ENCODE results near the gene ENOPH1.

ENOPH1 gene

DNA sequence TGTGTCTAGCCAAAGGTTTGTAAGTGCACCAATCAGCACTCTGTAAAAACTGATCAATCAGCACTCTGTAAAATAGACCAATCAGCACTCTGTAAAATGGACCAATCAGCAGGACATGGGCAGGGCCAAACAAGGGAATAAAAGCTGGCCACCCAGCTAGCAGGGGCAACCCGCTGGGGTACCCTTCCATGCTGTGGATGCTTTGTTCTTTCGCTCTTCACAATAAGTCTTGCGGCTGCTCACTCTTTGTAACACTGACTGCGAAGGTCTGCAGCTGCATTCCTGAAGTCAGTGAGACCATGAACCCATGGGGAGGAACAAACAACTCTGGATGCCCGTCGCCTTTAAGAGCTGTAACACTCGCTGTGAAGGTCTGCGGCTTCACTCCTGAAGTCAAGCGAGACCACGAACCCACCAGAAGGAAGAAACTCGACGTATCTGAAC lies 14.4 kb upstream of the ENOPH1 start:
- TF ChIP-seq POLR2A (IDR thresholded peaks at IDR 0.05; ENCODE audit: low read length) (no peak), GATA1 (IDR thresholded peaks at IDR 0.05; ENCODE audit: low read depth, low read length) (no peak)
- DNase-seq: no peak

DNA sequence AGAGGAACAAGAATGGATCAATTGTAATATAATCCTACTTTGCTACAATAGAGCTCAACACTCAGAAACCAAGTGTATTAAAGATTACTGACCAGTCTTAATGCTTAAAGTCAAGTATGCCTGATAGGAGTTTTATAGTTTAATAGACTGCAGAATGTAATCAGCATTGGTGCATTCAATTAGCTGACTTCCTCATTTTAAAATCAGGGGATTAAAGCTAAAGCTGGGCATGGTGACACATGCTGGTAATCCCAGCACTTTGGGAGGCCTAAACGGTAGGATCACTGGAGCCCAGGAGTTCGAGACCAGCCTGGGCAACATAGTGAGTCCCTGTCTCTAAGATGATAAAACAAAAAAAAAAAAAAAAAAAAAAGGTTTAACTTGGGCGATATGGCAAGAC lies 10.9 kb upstream of the ENOPH1 start:
- TF ChIP-seq POLR2A (IDR thresholded peaks at IDR 0.05; ENCODE audit: low read length): no peak
- no peak for TF ChIP-seq GATA1 (IDR thresholded peaks at IDR 0.05; ENCODE audit: low read depth, low read length)
- DNase-seq: no peak

DNA sequence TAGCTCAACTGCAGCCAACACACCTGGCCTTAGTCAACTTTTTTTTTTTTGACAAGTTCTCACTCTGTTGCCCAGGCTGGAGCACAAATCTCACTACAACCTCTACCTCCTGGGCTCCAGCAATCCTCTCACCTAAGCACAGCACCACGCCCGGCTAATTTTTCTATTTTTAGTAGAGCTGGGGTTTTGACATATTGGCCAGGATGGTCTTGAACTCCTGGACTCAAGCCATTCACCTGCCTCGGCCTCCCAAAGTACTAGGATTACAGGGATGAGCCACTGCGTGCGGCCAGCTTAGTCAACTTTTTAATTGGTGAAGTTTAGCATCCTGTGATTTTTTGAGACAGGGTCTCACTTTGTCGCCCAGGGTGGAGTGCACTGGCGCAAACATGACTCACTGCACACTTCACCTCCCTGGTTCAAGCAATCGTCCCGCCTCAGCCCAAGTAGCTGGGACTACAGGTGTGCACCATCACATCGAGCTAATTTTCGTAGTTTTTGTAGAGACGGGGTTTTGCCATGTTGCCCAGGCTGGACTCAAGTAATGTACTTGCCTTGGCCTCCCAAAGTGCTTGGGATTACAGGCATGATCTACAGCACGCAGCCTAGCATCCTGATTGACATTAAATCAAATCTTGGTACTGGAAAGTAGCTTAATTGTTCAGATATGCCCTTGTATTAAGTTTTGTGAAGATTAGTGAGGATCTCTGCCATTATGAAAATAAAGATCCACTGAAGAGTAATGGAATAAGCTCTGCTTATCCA lies 8.4 kb upstream of the ENOPH1 start:
- peak in 1 of 2 experiments; percentile 31 for DNase-seq
- no peak for TF ChIP-seq POLR2A (IDR thresholded peaks at IDR 0.05; ENCODE audit: low read length)
- TF ChIP-seq GATA1 (IDR thresholded peaks at IDR 0.05; ENCODE audit: low read depth, low read length): no peak

DNA sequence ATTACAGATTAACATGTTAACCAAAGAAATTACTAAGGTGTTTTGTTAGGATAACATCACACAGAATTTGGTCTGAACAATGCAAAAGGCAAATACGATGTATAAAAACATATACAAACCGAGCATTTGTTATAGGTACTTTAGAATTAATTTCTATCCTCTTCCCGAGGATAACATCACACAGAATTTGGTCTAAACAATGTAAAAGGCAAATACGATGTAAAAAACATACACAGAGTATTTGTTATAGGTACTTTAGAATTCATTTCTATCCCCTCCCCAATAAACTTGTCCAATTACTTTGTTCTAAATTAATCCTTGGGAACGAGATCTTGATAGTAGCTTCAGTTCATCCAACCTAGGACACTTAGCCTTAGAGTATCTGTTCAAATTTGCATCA lies 7.8 kb upstream of the ENOPH1 start:
- DNase-seq: no peak
- TF ChIP-seq POLR2A (IDR thresholded peaks at IDR 0.05; ENCODE audit: low read length) (no peak), GATA1 (IDR thresholded peaks at IDR 0.05; ENCODE audit: low read depth, low read length) (no peak)

DNA sequence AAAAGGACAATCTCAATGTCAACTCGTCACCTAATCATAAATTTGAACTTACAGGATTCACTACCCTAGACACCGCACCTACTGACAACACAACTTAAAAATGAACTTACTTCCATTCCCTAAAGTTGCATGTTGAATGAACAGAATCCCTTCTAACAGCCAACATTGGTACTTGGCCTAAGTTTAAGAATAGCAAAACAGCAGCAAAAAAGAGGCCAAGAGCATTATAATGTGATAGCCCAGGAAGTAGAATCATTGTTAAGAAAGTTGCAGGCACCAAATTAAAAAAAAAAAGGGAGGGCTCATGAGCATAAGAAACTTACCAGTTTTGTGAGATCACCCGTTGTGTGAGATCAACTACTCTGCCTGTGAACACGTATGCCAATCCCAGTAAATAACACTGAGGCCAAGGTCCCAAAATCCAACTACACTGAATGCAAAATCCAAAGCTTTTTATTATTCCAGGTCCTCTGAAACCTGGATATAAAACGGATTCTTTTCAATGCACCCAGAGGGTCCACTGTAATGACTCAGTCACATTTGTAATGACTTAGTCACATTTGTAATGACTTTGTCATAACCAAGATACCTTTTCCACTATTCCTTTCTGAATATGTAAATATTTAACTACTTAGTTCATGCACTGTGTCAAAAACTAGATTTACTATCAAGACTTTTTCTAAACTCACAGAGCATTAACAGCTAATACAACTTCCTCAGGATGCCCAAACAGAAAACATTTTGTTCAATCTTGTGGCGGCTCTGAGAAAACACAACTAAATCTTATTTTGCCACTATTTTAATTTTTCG lies 6.9 kb upstream of the ENOPH1 start:
- no peak for DNase-seq
- TF ChIP-seq POLR2A (IDR thresholded peaks at IDR 0.05; ENCODE audit: low read length) (peak; percentile 35), GATA1 (IDR thresholded peaks at IDR 0.05; ENCODE audit: low read depth, low read length) (no peak)

DNA sequence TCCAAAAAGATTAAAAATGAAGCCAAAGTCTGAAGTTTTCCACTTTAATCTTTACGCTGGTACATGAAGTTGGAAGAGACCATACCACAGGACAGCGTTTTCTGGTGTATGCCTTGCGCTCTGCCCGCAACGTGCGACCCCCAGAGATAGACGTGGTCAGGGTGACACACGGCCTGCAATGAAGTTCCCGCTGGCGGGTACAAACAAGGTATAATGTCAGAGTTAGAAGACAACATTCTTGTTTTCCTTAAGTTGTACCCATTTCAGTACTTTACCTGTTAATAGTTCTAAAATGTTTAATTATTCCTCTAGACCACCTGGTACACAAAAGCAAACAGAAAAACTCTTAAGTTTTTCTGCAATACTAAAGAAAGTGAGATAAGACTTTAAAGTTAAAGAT lies 4.9 kb upstream of the ENOPH1 start:
- DNase-seq: no peak
- TF ChIP-seq POLR2A (IDR thresholded peaks at IDR 0.05; ENCODE audit: low read length) (no peak), GATA1 (IDR thresholded peaks at IDR 0.05; ENCODE audit: low read depth, low read length) (no peak)

DNA sequence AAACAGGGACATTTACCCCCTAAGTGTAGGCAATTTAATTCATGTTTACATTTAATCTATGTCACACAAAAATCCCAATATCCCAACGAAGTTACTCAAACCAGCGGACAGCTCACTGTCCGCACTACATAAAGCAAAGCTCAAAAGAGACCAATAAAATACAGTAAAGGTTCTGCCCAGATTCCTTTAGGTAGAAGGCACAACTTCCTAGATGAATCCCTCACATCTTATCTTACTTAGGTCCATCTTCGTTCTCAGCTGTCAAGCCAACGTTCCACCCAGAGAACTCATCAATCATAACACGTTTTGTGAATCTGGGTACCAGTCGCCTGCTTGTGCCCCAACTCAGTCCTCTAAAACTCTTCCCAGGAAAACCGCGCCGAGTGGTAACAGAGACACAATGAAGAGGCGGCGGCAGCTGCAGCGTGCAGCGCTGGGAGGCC lies 1.8 kb upstream of the ENOPH1 start:
- DNase-seq: no peak
- TF ChIP-seq GATA1 (IDR thresholded peaks at IDR 0.05; ENCODE audit: low read depth, low read length): no peak
- TF ChIP-seq POLR2A (IDR thresholded peaks at IDR 0.05; ENCODE audit: low read length): no peak

DNA sequence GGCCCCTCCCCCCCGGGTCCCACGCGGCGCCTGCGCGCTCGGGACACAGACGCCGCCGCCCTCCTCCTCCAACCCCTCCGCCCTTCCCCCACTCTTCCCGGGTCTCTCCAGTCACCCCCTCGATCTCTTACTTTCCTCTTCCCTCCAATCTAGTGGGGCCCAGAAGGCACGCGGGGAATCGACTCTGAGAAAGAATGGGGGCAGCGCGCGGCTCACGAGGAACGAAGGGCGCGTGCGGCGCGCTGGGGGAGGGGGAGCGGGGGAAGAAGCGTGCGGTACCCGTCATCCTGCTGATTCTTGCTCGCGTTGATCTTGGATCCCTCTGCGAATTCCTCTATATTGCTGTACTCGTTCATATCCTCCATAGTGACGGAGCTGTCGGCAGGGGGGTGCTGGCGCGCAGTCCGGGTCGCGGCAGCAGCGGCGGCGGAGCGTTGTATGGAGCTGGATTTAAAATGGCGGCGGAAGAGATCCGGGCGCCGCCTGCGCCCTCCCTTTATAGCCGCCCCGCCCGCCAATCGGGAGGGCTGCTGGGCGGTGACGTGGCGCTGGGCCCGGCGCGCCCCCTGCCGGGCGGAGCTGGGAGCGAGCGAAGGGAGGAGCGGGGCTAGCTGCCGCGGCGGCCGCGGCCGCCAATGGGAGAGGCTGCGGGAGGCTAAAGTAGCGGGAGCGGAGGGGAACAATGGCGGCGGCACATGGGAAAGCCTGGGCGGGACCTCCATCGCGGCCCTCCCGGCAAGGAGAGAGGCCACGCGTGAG lies 1.2 kb upstream of the ENOPH1 start:
- TF ChIP-seq GATA1 (IDR thresholded peaks at IDR 0.05; ENCODE audit: low read depth, low read length): no peak
- peak; percentile 87 for TF ChIP-seq POLR2A (IDR thresholded peaks at IDR 0.05; ENCODE audit: low read length)
- peak; percentile 95 to 98 for DNase-seq

DNA sequence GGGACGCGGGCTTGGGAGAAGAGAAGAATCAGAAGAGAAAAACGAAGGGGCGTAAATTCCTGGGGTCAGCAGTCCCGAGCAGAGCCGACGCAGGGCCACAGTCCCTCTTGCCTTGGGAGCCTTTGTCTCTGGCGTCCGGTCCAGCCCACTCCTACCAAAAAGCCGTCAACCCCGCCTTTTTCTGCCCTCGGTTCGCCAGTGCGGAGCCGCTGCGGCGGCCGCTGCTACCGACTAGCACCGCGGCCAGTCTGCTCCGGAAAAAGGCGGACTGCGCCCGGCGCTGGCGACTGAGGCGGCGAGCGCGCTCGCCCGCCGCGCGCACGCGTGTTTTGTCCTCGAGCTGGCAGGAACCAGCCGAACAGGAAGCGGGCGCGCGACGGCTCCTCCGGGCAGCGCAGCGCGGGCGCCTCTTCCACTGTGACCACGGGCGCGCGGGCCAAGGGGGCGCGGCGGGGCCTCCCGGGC lies 630 bp upstream of the ENOPH1 start:
- TF ChIP-seq GATA1 (IDR thresholded peaks at IDR 0.05; ENCODE audit: low read depth, low read length) (no peak), POLR2A (IDR thresholded peaks at IDR 0.05; ENCODE audit: low read length) (peak; percentile 86)
- DNase-seq: no peak

DNA sequence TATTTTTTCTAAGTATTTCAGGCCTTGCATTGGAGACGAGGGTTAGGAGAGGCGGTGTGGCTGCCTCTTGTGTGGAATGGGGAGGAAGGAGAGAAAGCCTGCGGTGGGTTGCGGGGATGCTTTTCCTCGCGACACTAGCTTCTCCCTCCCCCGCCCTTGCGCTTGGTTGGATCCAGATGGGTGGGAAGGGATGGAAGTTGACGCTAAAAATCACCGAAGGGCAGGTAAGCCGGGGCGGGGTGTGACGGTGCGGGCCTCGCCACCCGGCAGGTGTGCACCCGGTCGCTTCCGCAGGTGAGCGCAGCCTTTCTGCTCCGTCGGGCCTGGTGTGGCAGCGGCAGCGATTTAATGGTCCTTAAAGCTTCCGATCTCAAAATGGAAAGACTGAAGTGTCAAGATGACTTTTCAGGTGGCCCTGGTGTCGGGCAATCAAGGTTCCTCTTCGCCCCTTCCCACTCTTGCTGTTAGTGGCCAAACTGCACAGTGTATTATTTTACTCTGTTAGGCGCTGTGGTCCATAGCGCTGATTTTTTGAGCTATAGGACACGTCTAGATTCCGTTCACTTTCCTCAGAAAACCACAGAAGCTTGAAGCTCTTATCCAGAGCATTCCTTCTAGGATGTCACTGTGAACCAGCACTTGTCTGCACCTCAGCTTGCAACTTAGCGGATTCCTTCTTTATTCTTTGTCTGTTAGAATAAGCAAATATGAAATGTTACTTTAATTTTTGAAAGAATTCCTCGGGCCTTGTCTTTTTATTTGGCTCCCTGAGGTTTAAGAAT lies 765 bp downstream of the ENOPH1 start:
- DNase-seq: no peak

DNA sequence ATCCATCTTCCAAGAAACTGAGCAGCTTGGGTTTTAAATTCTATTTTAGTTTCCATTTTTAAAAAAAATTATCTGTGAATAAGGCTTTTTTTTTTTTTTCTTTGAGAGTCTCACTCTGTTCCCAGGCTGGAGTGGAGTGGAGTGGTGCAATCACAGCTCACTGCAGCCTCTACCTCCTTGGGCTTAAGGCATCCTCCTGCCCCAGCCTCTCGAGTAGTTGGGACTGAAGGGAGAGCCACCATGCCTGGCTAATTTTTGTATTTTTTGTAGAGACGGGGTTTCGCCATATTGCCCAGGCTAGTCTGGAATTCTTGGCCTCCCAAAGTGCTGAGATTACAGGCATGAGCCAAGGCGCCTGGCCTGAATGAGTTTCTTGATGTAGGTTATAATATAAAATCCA lies 1.4 kb downstream of the ENOPH1 start:
- TF ChIP-seq POLR2A (IDR thresholded peaks at IDR 0.05; ENCODE audit: low read length): no peak
- no peak for TF ChIP-seq GATA1 (IDR thresholded peaks at IDR 0.05; ENCODE audit: low read depth, low read length)
- no peak for DNase-seq

More for the DNA sequence above, 765 bp downstream of the ENOPH1 start:
- no peak for TF ChIP-seq GATA1 (IDR thresholded peaks at IDR 0.05; ENCODE audit: low read depth, low read length)
- no peak for TF ChIP-seq POLR2A (IDR thresholded peaks at IDR 0.05; ENCODE audit: low read length)

DNA sequence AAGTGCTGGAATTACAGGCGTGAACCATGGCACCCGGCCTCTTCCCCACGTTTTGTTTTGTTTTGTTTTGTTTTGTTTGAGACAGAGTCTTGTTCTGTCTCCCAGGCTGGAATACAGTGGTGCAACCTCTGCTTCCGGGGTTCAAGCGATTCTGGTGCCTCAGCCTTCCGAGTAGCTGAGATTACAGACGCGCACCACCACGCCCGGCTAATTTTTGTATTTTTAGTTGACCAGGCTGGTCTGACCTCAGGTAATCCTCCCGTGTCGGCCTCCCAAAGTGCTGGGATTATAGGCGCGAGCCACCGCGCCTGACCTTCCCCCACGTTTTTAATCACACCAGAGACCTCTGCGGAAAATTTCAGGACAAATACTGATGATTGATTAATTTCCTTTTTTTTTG lies 2.2 kb downstream of the ENOPH1 start:
- no peak for TF ChIP-seq POLR2A (IDR thresholded peaks at IDR 0.05; ENCODE audit: low read length)

DNA sequence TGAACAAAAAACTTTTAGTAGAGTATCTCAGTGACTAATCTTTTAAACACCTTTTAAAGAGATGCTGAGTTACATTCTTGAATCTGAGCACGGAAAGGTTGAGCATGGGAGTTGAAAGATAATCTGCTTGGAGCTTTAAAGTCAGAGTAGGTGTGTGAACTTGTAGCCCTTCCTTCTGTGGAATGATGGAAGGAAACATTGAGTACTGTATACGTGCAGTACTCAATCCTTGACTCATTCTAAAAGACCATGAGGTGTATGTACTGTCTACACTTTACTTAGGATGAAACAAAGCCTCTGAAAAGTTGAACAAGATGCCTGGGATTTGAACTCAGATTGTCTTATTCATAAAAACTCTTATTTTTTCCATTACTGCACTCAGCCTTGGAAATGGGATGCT lies 3.4 kb downstream of the ENOPH1 start:
- TF ChIP-seq GATA1 (IDR thresholded peaks at IDR 0.05; ENCODE audit: low read depth, low read length) (no peak), POLR2A (IDR thresholded peaks at IDR 0.05; ENCODE audit: low read length) (no peak)
- DNase-seq: no peak

More for the DNA sequence above, 2.2 kb downstream of the ENOPH1 start:
- DNase-seq: no peak
